Trophoblast cell (in vitro differentiated cells and primary cell): ENCODE data around the gene GOLGA3.
"Not testable (repeated sequence)": the region's sequence is repeated elsewhere in the genome, so short reads cannot be mapped to it uniquely, and the experiment has no call there.

Experiments
- DNase-seq, 2 donors: peaks; one replicate each; pipeline ENCODE4 v3.0.0-alpha.2; 2016
- H2AFZ ChIP-seq: 2 replicates; pipeline ENCODE4 v1.6.1; 2013; ENCODE audit warnings: low read length, moderate library complexity, mild to moderate bottlenecking; ENCODE audit not compliant: insufficient read depth, poor library complexity
- H2AK5ac ChIP-seq: 2 replicates; pipeline ENCODE4 v1.6.1; 2013; ENCODE audit warnings: mild to moderate bottlenecking, low read length
- H2BK120ac ChIP-seq: 2 replicates; pipeline ENCODE4 v1.6.1; 2013; ENCODE audit warnings: low read length, mild to moderate bottlenecking, moderate library complexity; ENCODE audit not compliant: insufficient read depth, poor library complexity
- H2BK12ac ChIP-seq: 2 replicates; pipeline ENCODE4 v1.6.1; 2013; ENCODE audit warnings: mild to moderate bottlenecking, low read length, moderate library complexity
- H2BK5ac ChIP-seq: 2 replicates; pipeline ENCODE4 v1.6.1; 2013; ENCODE audit warnings: low read length, low read depth, moderate library complexity, mild to moderate bottlenecking; ENCODE audit not compliant: poor library complexity
- H3K14ac ChIP-seq: 2 replicates; pipeline ENCODE4 v1.6.1; 2013; ENCODE audit warnings: mild to moderate bottlenecking, low read length
- H3K18ac ChIP-seq: 2 replicates; pipeline ENCODE4 v1.6.1; 2013; ENCODE audit warnings: mild to moderate bottlenecking, low read length
- H3K23ac ChIP-seq: 2 replicates; pipeline ENCODE4 v1.6.1; 2013; ENCODE audit warnings: low read length
- H3K27ac ChIP-seq: 2 replicates; pipeline ENCODE4 v1.5.1; 2013; ENCODE audit warnings: low read depth, mild to moderate bottlenecking, inconsistent platforms, low read length, moderate library complexity
- H3K27me3 ChIP-seq: 2 replicates; pipeline ENCODE4 v1.6.1; 2013; ENCODE audit warnings: inconsistent platforms, mild to moderate bottlenecking, low read length, moderate library complexity; ENCODE audit not compliant: insufficient read depth
- H3K36me3 ChIP-seq, 2 experiments: 1 replicate in 1 of 2; 2 replicates in 1 of 2; pipeline ENCODE4 v1.6.1; 2013; ENCODE audit warnings: low read length in 2 of 2, mild to moderate bottlenecking in 2 of 2, moderate library complexity in 1 of 2; ENCODE audit not compliant: insufficient read depth in 2 of 2, control insufficient read depth in 1 of 2
- H3K4ac ChIP-seq: 2 replicates; pipeline ENCODE4 v1.6.1; 2013; ENCODE audit warnings: low read depth, mild to moderate bottlenecking, low read length, moderate library complexity
- H3K4me1 ChIP-seq, 2 experiments: 1 replicate in 1 of 2; 2 replicates in 1 of 2; pipeline ENCODE4 v1.6.1; 2013; ENCODE audit warnings: low read length in 2 of 2, mild to moderate bottlenecking in 2 of 2, moderate library complexity in 1 of 2; ENCODE audit not compliant: insufficient read depth in 2 of 2, control insufficient read depth in 1 of 2
- H3K4me2 ChIP-seq: 2 replicates; pipeline ENCODE4 v1.6.1; 2013; ENCODE audit warnings: inconsistent platforms, mild to moderate bottlenecking, low read length, moderate library complexity
- H3K4me3 ChIP-seq: 2 replicates; pipeline ENCODE4 v1.5.1; 2013; ENCODE audit warnings: mild to moderate bottlenecking, low read depth, low read length, inconsistent platforms
- H3K79me1 ChIP-seq: one replicate; pipeline ENCODE4 v1.6.1; 2013; ENCODE audit warnings: low read length
- H3K79me2 ChIP-seq: 2 replicates; pipeline ENCODE4 v1.6.1; 2013; ENCODE audit warnings: low read length, mild to moderate bottlenecking; ENCODE audit not compliant: control insufficient read depth, insufficient read depth, poor library complexity
- H3K9ac ChIP-seq: 2 replicates; pipeline ENCODE4 v1.6.1; 2013; ENCODE audit warnings: mild to moderate bottlenecking, low read length
- H3K9me3 ChIP-seq: 2 replicates; pipeline ENCODE4 v1.6.1; 2013; ENCODE audit warnings: low read depth, mild to moderate bottlenecking, control low read depth, inconsistent platforms, low read length; ENCODE audit not compliant: insufficient read depth
- H4K12ac ChIP-seq: 2 replicates; pipeline ENCODE4 v1.6.1; 2013; ENCODE audit warnings: low read depth, mild to moderate bottlenecking, low read length, moderate library complexity
- H4K8ac ChIP-seq: 2 replicates; pipeline ENCODE4 v1.6.1; 2013; ENCODE audit warnings: low read depth, mild to moderate bottlenecking, low read length, moderate library complexity
- H4K91ac ChIP-seq: one replicate; pipeline ENCODE4 v1.6.1; 2013; ENCODE audit warnings: low read depth, mild to moderate bottlenecking, low read length, moderate library complexity
- WGBS: extraction: QIAGEN DNeasy Blood & Tissue Kit; methylation state at CpG from one replicate; pipeline ENCODE4 v1.1.7; 2013; ENCODE audit warnings: missing lambda C conversion rate; ENCODE audit not compliant: insufficient read length, insufficient coverage; ENCODE audit errors: extremely low coverage; 5-methylcytosine and 5-hydroxymethylcytosine counted together

The GOLGA3 gene

DNA sequence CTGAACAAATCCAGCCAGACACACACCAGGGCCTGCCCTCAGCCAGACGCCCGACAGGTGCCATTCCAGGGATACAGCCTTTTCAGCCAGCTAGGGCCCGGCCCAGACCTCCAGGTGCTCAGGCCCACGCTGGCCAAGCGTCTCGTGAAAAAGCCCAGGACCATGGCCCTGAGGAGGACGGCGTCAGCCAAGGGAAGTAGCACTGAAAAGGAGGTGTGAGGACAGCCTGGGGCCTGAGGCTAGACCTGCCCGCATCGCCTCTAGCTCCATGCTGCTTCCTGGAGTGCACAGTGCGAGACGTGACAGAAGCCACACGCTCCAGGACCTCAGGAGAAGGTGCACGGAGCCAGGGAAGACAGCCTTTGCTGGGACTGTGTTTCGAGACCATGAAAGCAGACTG, 29.8 kb downstream of the GOLGA3 start:
- DNase-seq: peak; percentile 72 to 79
- no peak overlapping the region for H2AFZ ChIP-seq
- H2BK12ac ChIP-seq: no peak overlapping the region
- H3K23ac ChIP-seq: no peak overlapping the region
- no peak overlapping the region for H3K4me3 ChIP-seq
- H2BK120ac ChIP-seq: no peak overlapping the region
- no peak overlapping the region for H3K4ac ChIP-seq
- no peaks in the 10 kb centered on the region for H3K79me2 ChIP-seq
- H3K9me3 ChIP-seq: no peaks in the 10 kb centered on the region
- H2BK5ac ChIP-seq: no peak overlapping the region
- WGBS: no CpG with 5 or more reads among the region's 15 CpGs
- peaks cover 83 to 86% of the 10 kb centered on the region in 2 experiments for H3K36me3 ChIP-seq
- no peaks in the 10 kb centered on the region for H3K79me1 ChIP-seq
- H4K8ac ChIP-seq: no peak overlapping the region
- no peak overlapping the region for H3K18ac ChIP-seq
- no peaks in the 10 kb centered on the region for H3K27me3 ChIP-seq
- no peak overlapping the region for H3K27ac ChIP-seq
- no peak overlapping the region for H4K91ac ChIP-seq
- no peaks in the 10 kb centered on the region for H3K4me1 ChIP-seq
- H2AK5ac ChIP-seq: no peak overlapping the region
- no peak overlapping the region for H3K14ac ChIP-seq
- H4K12ac ChIP-seq: no peak overlapping the region
- H3K9ac ChIP-seq: no peak overlapping the region
- H3K4me2 ChIP-seq: no peak overlapping the region

GRCh38 chr12:132797820-132798570, 30.7 kb downstream of the GOLGA3 start:
- Histone ChIP-seq H2AFZ (no peak overlapping the region), H2BK5ac (no peak overlapping the region), H3K9ac (no peak overlapping the region), H2BK120ac (no peak overlapping the region), H3K18ac (no peak overlapping the region), H4K8ac (no peak overlapping the region), H3K23ac (no peak overlapping the region), H3K9me3 (no peaks in the 10 kb centered on the region), H3K27me3 (no peaks in the 10 kb centered on the region), H3K4ac (no peak overlapping the region), H3K79me2 (no peaks in the 10 kb centered on the region), H3K4me2 (no peak overlapping the region), H3K4me3 (no peak overlapping the region), H3K4me1 (no peaks in the 10 kb centered on the region), H2AK5ac (no peak overlapping the region), H3K27ac (no peak overlapping the region), H3K36me3 (peaks cover 79 to 80% of the 10 kb centered on the region in 2 experiments), H4K12ac (no peak overlapping the region), H3K14ac (no peak overlapping the region), H2BK12ac (no peak overlapping the region), H3K79me1 (no peaks in the 10 kb centered on the region), H4K91ac (no peak overlapping the region)
- WGBS: no CpG with 5 or more reads among the region's 24 CpGs
- DNase-seq: no peak

- Histone ChIP-seq H3K23ac (no peak overlapping the region), H3K14ac (no peak overlapping the region), H4K91ac (no peak overlapping the region), H3K4me1 (no peaks in the 10 kb centered on the region), H3K27ac (no peak overlapping the region), H2BK5ac (no peak overlapping the region), H3K9ac (no peak overlapping the region), H3K79me1 (no peaks in the 10 kb centered on the region), H3K9me3 (no peaks in the 10 kb centered on the region), H3K18ac (no peak overlapping the region), H2BK120ac (no peak overlapping the region), H2AK5ac (no peak overlapping the region), H2AFZ (no peak overlapping the region), H4K12ac (no peak overlapping the region), H4K8ac (no peak overlapping the region), H3K79me2 (no peaks in the 10 kb centered on the region), H3K36me3 (peaks cover 76% of the 10 kb centered on the region in 2 experiments), H3K27me3 (no peaks in the 10 kb centered on the region), H2BK12ac (no peak overlapping the region), H3K4ac (no peak overlapping the region), H3K4me3 (no peak overlapping the region), H3K4me2 (no peak overlapping the region)
- no peak for DNase-seq
- no CpG with 5 or more reads among the region's 14 CpGs for WGBS
Observed at GRCh38 chr12:132795847-132796246, 32.8 kb downstream of the GOLGA3 start.

DNA sequence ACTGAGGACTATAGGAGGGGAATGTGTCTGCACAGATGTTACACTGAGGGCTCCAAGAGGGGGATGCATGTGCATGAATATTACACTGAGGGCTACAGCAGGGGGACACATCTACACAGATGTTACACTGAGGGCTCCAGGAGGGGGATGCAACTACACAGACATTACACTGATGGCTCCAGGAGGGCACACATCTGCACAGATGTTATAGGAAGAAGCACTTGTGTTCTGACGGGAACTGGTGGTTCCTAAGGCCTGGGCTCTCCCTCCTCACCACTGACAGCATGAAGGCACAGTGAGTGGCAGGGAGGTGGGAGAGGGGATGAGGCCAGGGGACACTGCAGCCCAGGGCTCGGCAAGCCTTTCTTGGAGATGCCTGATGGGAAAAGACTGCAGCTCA, 36.7 kb downstream of the GOLGA3 start:
- H3K14ac ChIP-seq, H4K91ac ChIP-seq, H2AFZ ChIP-seq, H3K23ac ChIP-seq, H2AK5ac ChIP-seq, H4K8ac ChIP-seq, H2BK12ac ChIP-seq, H4K12ac ChIP-seq, H3K79me1 ChIP-seq, H3K79me2 ChIP-seq, H3K18ac ChIP-seq, H3K27me3 ChIP-seq, H2BK120ac ChIP-seq, H3K4me1 ChIP-seq, DNase-seq, H3K4me3 ChIP-seq, H3K9me3 ChIP-seq, H3K9ac ChIP-seq, H2BK5ac ChIP-seq, H3K4ac ChIP-seq, H3K27ac ChIP-seq, H3K4me2 ChIP-seq: not testable (repeated sequence)
- no CpG with 5 or more reads among the region's 2 CpGs for WGBS
- H3K36me3 ChIP-seq: peaks cover 71 to 73% of the 10 kb centered on the region in 2 experiments
